B cell (primary cell): ENCODE results near the gene VSTM2B. TPM values are rescaled to one million over a fixed set of nuclear protein-coding genes. Genes with fewer than 3 reads are reported as not detected.

Experiments
- ATAC-seq: fragments of 200-7000 bp; cut with Tn5 transposase; one replicate; pipeline ENCODE4 v1.10.0; 2021; ENCODE audit warnings: low read depth, mild to moderate bottlenecking, moderate number of reproducible peaks, moderate library complexity
- CTCF ChIA-PET: fragments of 350-600 bp; sonication (Branson Sonifier 250); formaldehyde crosslinking; loops from one replicate; lab custom pipeline; 2021; ENCODE audit warnings: antibody characterized with exemption, inconsistent platforms; lab: Charles Lee
- POLR2A ChIA-PET: fragments of 350-600 bp; sonication (Branson Sonifier 250); formaldehyde crosslinking; loops from one replicate; lab custom pipeline; 2021; ENCODE audit warnings: antibody characterized with exemption; lab: Charles Lee
- DNase-seq: peaks from one replicate; pipeline ENCODE4 v3.0.0; 2013
- H2AFZ ChIP-seq: 2 replicates; pipeline ENCODE4 v1.6.1; 2012; ENCODE audit warnings: mild to moderate bottlenecking, low read depth, low read length; ENCODE audit not compliant: insufficient read depth, poor library complexity, severe bottlenecking
- H3K27ac ChIP-seq, 2 donors: 1 replicate in 1 of 2; 2 replicates in 1 of 2; pipeline ENCODE4 v1.5.1; 2012 to 2013; ENCODE audit warnings: low read length in 2 of 2, mild to moderate bottlenecking in 2 of 2, moderate library complexity in 1 of 2
- H3K27me3 ChIP-seq, 4 experiments: fragments of 200-600 bp in 1 of 4; sonication (generic) in 1 of 4; replicated peaks in 1 of 4; 1 replicate in 2 of 4; 2 replicates in 2 of 4; pipeline versions ENCODE4 v1.6.1 to v1.7.0; 2013 to 2016; ENCODE audit warnings: low read length in 3 of 4, mild to moderate bottlenecking in 2 of 4, mixed read lengths in 1 of 4, moderate library complexity in 1 of 4; ENCODE audit not compliant: insufficient read depth in 4 of 4, control insufficient read depth in 3 of 4; ENCODE audit errors: control extremely low read depth in 1 of 4
- H3K36me3 ChIP-seq, 2 experiments: replicated peaks in 1 of 2; 1 replicate in 1 of 2; 2 replicates in 1 of 2; pipeline versions ENCODE4 v1.6.1 to v1.7.1; 2013; ENCODE audit warnings: low read length in 1 of 2; ENCODE audit not compliant: insufficient read depth in 2 of 2, control insufficient read depth in 1 of 2; ENCODE audit errors: control extremely low read depth in 1 of 2, extremely low read depth in 1 of 2
- H3K4me1 ChIP-seq, 2 donors: fragments of 200-600 bp in 1 of 2; sonication (generic) in 1 of 2; 1 replicate in 1 of 2; 2 replicates in 1 of 2; pipeline versions ENCODE4 v1.5.1 to v1.6.1; 2013 to 2017; ENCODE audit warnings: low read length in 2 of 2; ENCODE audit not compliant: control insufficient read depth in 2 of 2, insufficient read depth in 2 of 2
- H3K4me2 ChIP-seq: replicated peaks from 2 replicates; pipeline ENCODE3; 2012; ENCODE audit warnings: mild to moderate bottlenecking, low read depth, low read length; ENCODE audit not compliant: poor library complexity, severe bottlenecking
- H3K4me3 ChIP-seq, 5 experiments: fragments of 200-600 bp in 1 of 5; sonication (generic) in 1 of 5; 1 replicate in 3 of 5; 2 replicates in 2 of 5; pipeline versions ENCODE4 v1.5.1 to v1.7.0; 2011 to 2016; ENCODE audit warnings: low read length in 4 of 5, mild to moderate bottlenecking in 4 of 5, low read depth in 2 of 5, control low read depth in 1 of 5, moderate library complexity in 1 of 5; ENCODE audit not compliant: insufficient read depth in 1 of 5; ENCODE audit errors: control extremely low read depth in 1 of 5, extremely low read depth in 1 of 5
- H3K79me2 ChIP-seq: fragments of 200-600 bp; sonication (generic); one replicate; pipeline ENCODE4 v1.6.0; 2016; ENCODE audit warnings: low read length; ENCODE audit not compliant: control insufficient read depth, insufficient read depth
- H3K9ac ChIP-seq: fragments of 200-600 bp; sonication (generic); 2 replicates; pipeline ENCODE4 v1.6.1; 2017; ENCODE audit warnings: mild to moderate bottlenecking, low read length, moderate library complexity
- H3K9me3 ChIP-seq, 3 donors: one replicate each; pipeline versions ENCODE4 v1.6.1 to v1.7.1; 2013; ENCODE audit warnings: low read length in 2 of 3; ENCODE audit not compliant: control insufficient read depth in 2 of 3, insufficient read depth in 1 of 3; ENCODE audit errors: control extremely low read depth in 1 of 3
- H4K20me1 ChIP-seq: 2 replicates; pipeline ENCODE4 v1.6.0; 2012; ENCODE audit warnings: mild to moderate bottlenecking, low read length; ENCODE audit not compliant: insufficient read depth, control insufficient read depth, poor library complexity, severe bottlenecking
- H3K27ac Mint-ChIP-seq: one replicate; pipeline ENCODE4 v1.8.0; 2021; ENCODE audit warnings: mixed read lengths
- H3K27me3 Mint-ChIP-seq: one replicate; pipeline ENCODE4 v1.8.0; 2021; ENCODE audit warnings: mixed read lengths
- H3K4me1 Mint-ChIP-seq: one replicate; pipeline ENCODE4 v1.8.0; 2021; ENCODE audit warnings: mixed read lengths
- H3K4me3 Mint-ChIP-seq: one replicate; pipeline ENCODE4 v1.8.0; 2021; ENCODE audit warnings: mixed read lengths
- H3K9me3 Mint-ChIP-seq: one replicate; pipeline ENCODE4 v1.8.0; 2022; ENCODE audit warnings: mixed read lengths; ENCODE audit not compliant: insufficient read depth
- EZH2 ChIP-seq: IDR thresholded peaks from 2 replicates; pipeline ENCODE4 v1.6.1; 2012; ENCODE audit warnings: borderline replicate concordance, low read depth, mild to moderate bottlenecking, moderate library complexity, low read length; ENCODE audit not compliant: insufficient read depth, poor library complexity, severe bottlenecking
- WGBS: methylation state at CpG from one replicate; pipeline ENCODE4 v1.1.5; 2013; ENCODE audit warnings: missing lambda C conversion rate; ENCODE audit not compliant: insufficient coverage; 5-methylcytosine and 5-hydroxymethylcytosine counted together
- intact Hi-C: fragments of 100-400 bp; cut with micrococcal nuclease; formaldehyde crosslinking; loops from one replicate; pipeline ENCODE4 v1.10.0; 2022
- polyA plus RNA-seq: library from polyadenylated mRNA; depleted of rRNA; stranded (reverse); fragments of >200 nt; gene quantifications from 2 replicates; pipeline ENCODE4 v1.2.3, GENCODE V29; 2012
- total RNA-seq, 2 donors: library from RNA; stranded (reverse); fragments of 120-200 nt in 1 of 2; gene quantifications; 1 replicate in 1 of 2; 2 replicates in 1 of 2; pipeline versions ENCODE4 v1.2.3 to v1.2.4, GENCODE V29; 2013 to 2022
- TF ChIP-seq, protein P1 (sequence below): fragments of 200-600 bp; IDR thresholded peaks from one replicate; pipeline ENCODE4 v1.8.0; 2022; ENCODE audit warnings: antibody characterized with exemption, mild to moderate bottlenecking

The VSTM2B gene
- total and polyA plus RNA-seq, 2 donors (not counting 1 experiment from before 2014, with no cell fraction given) = not detected

DNA sequence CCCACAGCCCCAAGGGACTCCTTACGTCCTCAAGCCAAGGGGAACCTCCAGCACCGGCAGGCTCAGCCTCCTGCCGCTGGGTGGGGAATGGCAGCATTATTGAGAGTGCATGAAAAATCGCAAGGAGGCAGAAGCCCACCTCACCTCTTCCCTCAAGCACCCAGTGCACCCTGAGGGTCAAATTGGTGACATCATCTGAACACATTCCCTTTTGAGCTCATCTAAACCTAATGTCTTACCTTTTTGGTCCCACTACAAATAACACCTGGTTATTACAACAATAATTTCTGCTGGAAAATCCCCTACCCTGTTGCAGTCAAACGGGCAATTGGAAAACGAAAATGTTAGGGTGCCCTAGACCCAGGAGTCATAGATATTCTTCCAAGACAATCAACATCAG is 68.1 kb downstream of the VSTM2B start:
- DNase-seq (no peak), ATAC-seq (no peak)
- Histone ChIP-seq H2AFZ (no peak overlapping the region), H3K36me3 (no peaks in the 10 kb centered on the region), H3K9me3 (peaks cover 0 to 4% (median 0%) of the 10 kb centered on the region in 3 donors), H3K27ac (no peak overlapping the region), H3K9ac (no peak overlapping the region), H4K20me1 (no peaks in the 10 kb centered on the region), H3K4me2 (no peak overlapping the region), H3K4me3 (no peak overlapping the region), H3K79me2 (no peaks in the 10 kb centered on the region), H3K27me3 (peaks cover 0 to 32% (median 3%) of the 10 kb centered on the region in 4 experiments), H3K4me1 (no peaks in the 10 kb centered on the region)
- no peaks in the 10 kb centered on the region for H3K4me1 Mint-ChIP-seq
- intact Hi-C loops = no loop called here
- H3K4me3 Mint-ChIP-seq = no peak overlapping the region
- no peak overlapping the region for H3K27ac Mint-ChIP-seq
- WGBS = 93% methylated on average over 2 of the region's 6 CpGs
- no peaks in the 10 kb centered on the region for H3K9me3 Mint-ChIP-seq
- TF ChIP-seq, protein P1, sequence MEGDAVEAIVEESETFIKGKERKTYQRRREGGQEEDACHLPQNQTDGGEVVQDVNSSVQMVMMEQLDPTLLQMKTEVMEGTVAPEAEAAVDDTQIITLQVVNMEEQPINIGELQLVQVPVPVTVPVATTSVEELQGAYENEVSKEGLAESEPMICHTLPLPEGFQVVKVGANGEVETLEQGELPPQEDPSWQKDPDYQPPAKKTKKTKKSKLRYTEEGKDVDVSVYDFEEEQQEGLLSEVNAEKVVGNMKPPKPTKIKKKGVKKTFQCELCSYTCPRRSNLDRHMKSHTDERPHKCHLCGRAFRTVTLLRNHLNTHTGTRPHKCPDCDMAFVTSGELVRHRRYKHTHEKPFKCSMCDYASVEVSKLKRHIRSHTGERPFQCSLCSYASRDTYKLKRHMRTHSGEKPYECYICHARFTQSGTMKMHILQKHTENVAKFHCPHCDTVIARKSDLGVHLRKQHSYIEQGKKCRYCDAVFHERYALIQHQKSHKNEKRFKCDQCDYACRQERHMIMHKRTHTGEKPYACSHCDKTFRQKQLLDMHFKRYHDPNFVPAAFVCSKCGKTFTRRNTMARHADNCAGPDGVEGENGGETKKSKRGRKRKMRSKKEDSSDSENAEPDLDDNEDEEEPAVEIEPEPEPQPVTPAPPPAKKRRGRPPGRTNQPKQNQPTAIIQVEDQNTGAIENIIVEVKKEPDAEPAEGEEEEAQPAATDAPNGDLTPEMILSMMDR = no peak
- TF ChIP-seq EZH2 = no peak
- H3K27me3 Mint-ChIP-seq = peaks cover 50% of the 10 kb centered on the region
- CTCF ChIA-PET = no interaction called here
- POLR2A ChIA-PET = no interaction called here

DNA sequence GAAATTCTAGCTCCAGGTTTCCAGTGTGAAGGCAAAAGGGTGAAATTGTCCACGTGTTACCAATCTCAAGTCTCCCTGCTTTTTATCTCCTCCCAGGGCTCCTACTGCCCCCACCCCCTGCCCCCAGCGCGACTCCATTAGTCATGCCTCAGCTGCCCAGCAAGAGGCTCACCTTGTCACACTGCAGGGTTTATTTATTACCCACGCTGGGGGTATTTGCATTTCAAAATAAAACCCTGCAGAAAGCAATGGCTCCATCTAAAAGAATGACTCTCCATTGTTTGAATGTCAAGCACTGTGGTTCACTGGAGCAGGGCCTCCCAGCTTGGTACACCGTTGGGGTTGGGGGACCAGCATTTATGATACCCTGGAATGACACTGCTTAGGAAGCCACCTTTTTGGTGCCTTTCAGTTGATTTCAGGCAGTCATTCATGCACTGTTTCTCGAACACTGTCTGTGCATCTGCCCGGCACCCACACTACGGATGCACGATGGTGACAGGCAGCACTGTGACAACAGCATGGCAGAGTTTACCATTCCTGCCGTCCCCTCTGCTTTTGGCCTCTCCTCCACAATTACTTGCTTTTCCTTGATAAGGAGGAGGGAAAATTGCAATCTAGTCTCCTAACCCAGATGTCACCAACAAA is 70.4 kb downstream of the VSTM2B start:
- Histone ChIP-seq H2AFZ (no peak overlapping the region), H3K36me3 (no peaks in the 10 kb centered on the region), H3K79me2 (no peaks in the 10 kb centered on the region), H3K9me3 (no peaks in the 10 kb centered on the region), H3K4me1 (no peaks in the 10 kb centered on the region), H4K20me1 (no peaks in the 10 kb centered on the region), H3K4me2 (no peak overlapping the region), H3K27ac (no peak overlapping the region), H3K4me3 (no peak overlapping the region), H3K9ac (no peak overlapping the region), H3K27me3 (peaks cover 0 to 18% (median 3%) of the 10 kb centered on the region in 4 experiments)
- no peaks in the 10 kb centered on the region for H3K4me1 Mint-ChIP-seq
- no peak overlapping the region for H3K27ac Mint-ChIP-seq
- H3K4me3 Mint-ChIP-seq = no peak overlapping the region
- no peaks in the 10 kb centered on the region for H3K9me3 Mint-ChIP-seq
- TF ChIP-seq EZH2 = no peak
- TF ChIP-seq, protein P1 = no peak
- H3K27me3 Mint-ChIP-seq = peaks cover 43% of the 10 kb centered on the region
- CTCF ChIA-PET = interaction anchor here (1.1 kb wide), 1 partner anchor 14 kb away, joined by 3 read pairs; no protein-coding TSS in a partner anchor
- 69% methylated on average over 7 of the region's 10 CpGs for WGBS
- DNase-seq (no peak), ATAC-seq (no peak)
- POLR2A ChIA-PET = no interaction called here
- intact Hi-C loops = no loop called here
